Measurements from ENCODE around the gene MYO3A. TPM values are rescaled to one million over a fixed set of nuclear protein-coding genes. Genes with fewer than 3 reads are reported as not detected.
"Not testable (repeated sequence)": the region's sequence is repeated elsewhere in the genome, so short reads cannot be mapped to it uniquely, and the experiment has no call there.

The MYO3A gene
- total RNA-seq, 6 experiments from 2014 or later: 0.03 TPM; not detected in 5

- Mint-ChIP-seq H3K4me3 (no peak overlapping the region), H3K27me3 (ENCODE audit: insufficient read depth) (no peaks in the 10 kb centered on the region), H3K9me3 (peaks cover 28% of the 10 kb centered on the region), H3K36me3 (ENCODE audit: low read depth) (no peaks in the 10 kb centered on the region), H3K4me1 (ENCODE audit: low read depth) (no peaks in the 10 kb centered on the region), H3K27ac (no peak overlapping the region)
- no peak for TF ChIP-seq CTCF (IDR thresholded peaks at IDR 0.05)
- DNase-seq: no peak
These were observed 66.9 kb downstream of the MYO3A start for GRCh38 chr10:26000971-26001370.

GRCh38 chr10:26002466-26002865, 68.4 kb downstream of the MYO3A start:
- not testable (repeated sequence) for H3K4me3 Mint-ChIP-seq; DNase-seq; H3K36me3 Mint-ChIP-seq (ENCODE audit: low read depth); H3K4me1 Mint-ChIP-seq (ENCODE audit: low read depth); H3K27me3 Mint-ChIP-seq (ENCODE audit: insufficient read depth); H3K27ac Mint-ChIP-seq
- H3K9me3 Mint-ChIP-seq: peaks cover 28% of the 10 kb centered on the region

GRCh38 chr10:26015092-26015491, 81.1 kb downstream of the MYO3A start:
- H3K27me3 Mint-ChIP-seq (ENCODE audit: insufficient read depth): no peaks in the 10 kb centered on the region
- TF ChIP-seq CTCF (IDR thresholded peaks at IDR 0.05): no peak
- peaks cover 5% of the 10 kb centered on the region; the same call in 1 of the 2 replicates for H3K9me3 Mint-ChIP-seq
- H3K36me3 Mint-ChIP-seq (ENCODE audit: low read depth): no peaks in the 10 kb centered on the region
- no peak overlapping the region for H3K4me3 Mint-ChIP-seq
- H3K4me1 Mint-ChIP-seq (ENCODE audit: low read depth): no peaks in the 10 kb centered on the region
- H3K27ac Mint-ChIP-seq: no peak overlapping the region
- no peak for DNase-seq

GRCh38 chr10:26022831-26023230, 88.8 kb downstream of the MYO3A start:
- H3K27me3 Mint-ChIP-seq (ENCODE audit: insufficient read depth): peaks cover 2% of the 10 kb centered on the region; the same call in 1 of the 2 replicates
- no peak for DNase-seq
- no peaks in the 10 kb centered on the region for H3K4me1 Mint-ChIP-seq (ENCODE audit: low read depth)
- H3K27ac Mint-ChIP-seq: no peak overlapping the region
- no peak overlapping the region for H3K4me3 Mint-ChIP-seq
- H3K9me3 Mint-ChIP-seq: peaks cover 20% of the 10 kb centered on the region
- H3K36me3 Mint-ChIP-seq (ENCODE audit: low read depth): no peaks in the 10 kb centered on the region
- TF ChIP-seq CTCF (IDR thresholded peaks at IDR 0.05): no peak

- DNase-seq: no peak
- no peak overlapping the region for H3K27ac Mint-ChIP-seq
- no peaks in the 10 kb centered on the region for H3K36me3 Mint-ChIP-seq (ENCODE audit: low read depth)
These were observed 90.3 kb downstream of the MYO3A start for GRCh38 chr10:26024303-26024702.

GRCh38 chr10:26025523-26025922, 91.5 kb downstream of the MYO3A start:
- peaks cover 2% of the 10 kb centered on the region; the same call in 1 of the 2 replicates for H3K27me3 Mint-ChIP-seq (ENCODE audit: insufficient read depth)
- TF ChIP-seq CTCF (IDR thresholded peaks at IDR 0.05): no peak
- no peaks in the 10 kb centered on the region for H3K4me1 Mint-ChIP-seq (ENCODE audit: low read depth)
- no peaks in the 10 kb centered on the region for H3K36me3 Mint-ChIP-seq (ENCODE audit: low read depth)
- H3K27ac Mint-ChIP-seq: no peak overlapping the region
- no peak overlapping the region for H3K4me3 Mint-ChIP-seq
- peaks cover 24% of the 10 kb centered on the region for H3K9me3 Mint-ChIP-seq
- DNase-seq: no peak

More at GRCh38 chr10:26024303-26024702, 90.3 kb downstream of the MYO3A start:
- H3K9me3 Mint-ChIP-seq: peaks cover 23% of the 10 kb centered on the region
- no peak overlapping the region for H3K4me3 Mint-ChIP-seq
- peaks cover 2% of the 10 kb centered on the region; the same call in 1 of the 2 replicates for H3K27me3 Mint-ChIP-seq (ENCODE audit: insufficient read depth)
- no peaks in the 10 kb centered on the region for H3K4me1 Mint-ChIP-seq (ENCODE audit: low read depth)
- no peak for TF ChIP-seq CTCF (IDR thresholded peaks at IDR 0.05)
